ENCODE results near the gene TBC1D9.

Gene TBC1D9

DNA sequence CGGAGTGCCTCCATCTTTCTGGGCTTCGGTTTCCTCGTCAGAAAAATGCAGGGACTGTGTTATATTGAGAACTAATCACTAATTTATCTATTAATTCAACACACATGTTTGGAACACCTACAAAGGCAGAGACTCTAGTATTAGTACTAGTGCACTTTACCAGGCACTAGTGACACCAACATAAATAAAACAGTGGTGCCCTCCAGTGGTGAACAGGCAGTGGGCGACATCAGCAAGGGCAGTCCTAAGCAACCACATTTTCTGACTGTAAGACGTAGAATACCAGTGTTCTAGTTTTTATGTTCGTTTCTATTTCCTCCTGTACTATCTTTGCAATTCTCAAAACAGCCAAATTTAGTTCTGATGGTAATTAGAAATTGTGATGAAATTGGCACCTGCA lies 118.3 kb downstream of the TBC1D9 start:
- TF ChIP-seq, protein P1, sequence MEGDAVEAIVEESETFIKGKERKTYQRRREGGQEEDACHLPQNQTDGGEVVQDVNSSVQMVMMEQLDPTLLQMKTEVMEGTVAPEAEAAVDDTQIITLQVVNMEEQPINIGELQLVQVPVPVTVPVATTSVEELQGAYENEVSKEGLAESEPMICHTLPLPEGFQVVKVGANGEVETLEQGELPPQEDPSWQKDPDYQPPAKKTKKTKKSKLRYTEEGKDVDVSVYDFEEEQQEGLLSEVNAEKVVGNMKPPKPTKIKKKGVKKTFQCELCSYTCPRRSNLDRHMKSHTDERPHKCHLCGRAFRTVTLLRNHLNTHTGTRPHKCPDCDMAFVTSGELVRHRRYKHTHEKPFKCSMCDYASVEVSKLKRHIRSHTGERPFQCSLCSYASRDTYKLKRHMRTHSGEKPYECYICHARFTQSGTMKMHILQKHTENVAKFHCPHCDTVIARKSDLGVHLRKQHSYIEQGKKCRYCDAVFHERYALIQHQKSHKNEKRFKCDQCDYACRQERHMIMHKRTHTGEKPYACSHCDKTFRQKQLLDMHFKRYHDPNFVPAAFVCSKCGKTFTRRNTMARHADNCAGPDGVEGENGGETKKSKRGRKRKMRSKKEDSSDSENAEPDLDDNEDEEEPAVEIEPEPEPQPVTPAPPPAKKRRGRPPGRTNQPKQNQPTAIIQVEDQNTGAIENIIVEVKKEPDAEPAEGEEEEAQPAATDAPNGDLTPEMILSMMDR (IDR thresholded peaks at IDR 0.05; ENCODE audit: control insufficient read depth, insufficient read depth, low read depth, low read length, missing control alignments) = peak; percentile 47
- no peak overlapping the region for H3K4me3 ChIP-seq (ENCODE audit: control insufficient read depth, low read depth, low read length)
- DNase-seq (ENCODE audit: low read depth) = no peak

DNA sequence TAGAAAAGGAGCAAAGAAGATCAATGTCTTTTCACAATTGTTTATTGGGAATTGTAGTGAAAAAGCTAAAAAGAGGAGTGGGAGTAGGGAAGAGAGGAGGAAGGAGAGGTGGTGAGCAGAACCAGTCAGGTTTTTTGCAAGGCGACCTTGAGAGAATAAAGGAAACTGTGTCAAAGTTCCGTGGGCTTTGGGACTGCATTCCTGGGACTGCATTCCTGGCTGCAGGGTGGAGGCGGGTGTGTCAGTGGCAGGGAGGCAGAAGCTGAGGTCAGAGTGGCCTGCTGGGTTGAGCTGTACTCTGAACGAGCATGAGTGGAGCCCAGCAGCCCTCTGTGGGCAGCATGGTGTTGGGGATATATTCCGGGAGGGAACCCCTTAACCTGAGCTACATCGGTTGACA lies 120.6 kb downstream of the TBC1D9 start:
- H3K4me3 ChIP-seq (ENCODE audit: control insufficient read depth, low read depth, low read length) = no peak overlapping the region
- DNase-seq (ENCODE audit: low read depth) = no peak
- TF ChIP-seq, protein P1 (IDR thresholded peaks at IDR 0.05; ENCODE audit: control insufficient read depth, insufficient read depth, low read depth, low read length, missing control alignments) = no peak

DNA sequence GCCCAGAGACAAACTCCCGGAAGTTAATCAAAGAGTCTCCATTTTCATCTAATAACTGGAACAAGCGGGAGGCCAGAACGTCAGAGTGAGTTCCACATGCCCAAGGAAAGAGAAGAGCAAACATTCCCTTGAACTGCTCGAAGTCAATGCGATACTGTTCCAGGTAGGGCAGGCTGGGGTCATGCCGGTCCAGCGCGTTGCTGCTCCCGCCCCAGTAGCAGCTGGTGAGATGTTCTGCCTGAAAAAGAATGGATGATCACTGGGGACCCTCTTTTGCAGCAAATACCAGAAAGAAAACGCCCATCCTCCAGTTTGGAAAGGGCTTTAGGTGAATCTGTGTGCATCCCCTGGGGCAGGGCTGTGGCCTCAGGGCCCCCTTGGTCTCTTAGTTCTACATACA lies 122.2 kb downstream of the TBC1D9 start:
- TF ChIP-seq, protein P1 (IDR thresholded peaks at IDR 0.05; ENCODE audit: control insufficient read depth, insufficient read depth, low read depth, low read length, missing control alignments) = no peak
- H3K4me3 ChIP-seq (ENCODE audit: control insufficient read depth, low read depth, low read length) = no peak overlapping the region
- DNase-seq (ENCODE audit: low read depth) = no peak

DNA sequence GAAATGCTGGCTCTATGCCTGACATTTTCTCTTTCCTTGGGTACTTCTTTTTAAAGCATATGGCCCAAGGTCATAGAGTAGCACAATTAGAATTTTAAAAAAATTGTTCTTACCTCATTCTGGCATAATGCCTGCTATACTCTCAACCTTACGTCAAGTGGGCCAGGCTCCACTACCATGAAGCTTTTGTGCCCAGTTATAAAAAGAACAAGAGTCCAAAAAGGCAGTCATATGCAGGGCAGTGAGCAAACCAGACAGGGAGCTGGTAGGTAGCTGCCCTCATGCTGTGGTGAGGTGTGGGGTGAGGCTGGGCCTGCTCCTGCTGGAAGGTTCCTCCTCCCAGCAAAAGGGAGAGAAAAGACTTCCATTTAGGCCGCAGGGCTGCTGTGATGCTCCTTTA lies 123.1 kb downstream of the TBC1D9 start:
- TF ChIP-seq, protein P1 (IDR thresholded peaks at IDR 0.05; ENCODE audit: control insufficient read depth, insufficient read depth, low read depth, low read length, missing control alignments) = no peak
- DNase-seq (ENCODE audit: low read depth) = no peak
- no peak overlapping the region for H3K4me3 ChIP-seq (ENCODE audit: control insufficient read depth, low read depth, low read length)

DNA sequence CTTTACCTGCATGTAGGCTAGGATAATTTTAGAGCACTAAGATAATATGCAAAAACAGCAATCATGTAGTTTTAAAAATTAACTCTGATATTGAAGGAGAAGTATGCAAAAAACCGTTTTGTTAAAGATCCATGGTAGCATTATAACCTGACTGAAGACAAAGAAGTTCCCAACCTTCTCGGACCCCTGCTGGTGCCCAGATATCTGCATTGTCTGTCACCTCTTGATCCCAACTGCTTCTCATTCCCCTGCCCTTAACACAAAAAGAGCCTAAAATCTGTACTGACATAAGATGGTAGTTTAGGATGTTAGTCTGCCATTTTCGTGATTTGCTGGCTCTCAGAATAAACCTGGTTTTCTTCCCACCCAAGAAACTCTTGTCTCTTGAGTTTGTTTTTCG lies 125.9 kb downstream of the TBC1D9 start:
- TF ChIP-seq, protein P1 (IDR thresholded peaks at IDR 0.05; ENCODE audit: control insufficient read depth, insufficient read depth, low read depth, low read length, missing control alignments) = no peak
- H3K4me3 ChIP-seq (ENCODE audit: control insufficient read depth, low read depth, low read length) = no peak overlapping the region
- DNase-seq (ENCODE audit: low read depth) = no peak

DNA sequence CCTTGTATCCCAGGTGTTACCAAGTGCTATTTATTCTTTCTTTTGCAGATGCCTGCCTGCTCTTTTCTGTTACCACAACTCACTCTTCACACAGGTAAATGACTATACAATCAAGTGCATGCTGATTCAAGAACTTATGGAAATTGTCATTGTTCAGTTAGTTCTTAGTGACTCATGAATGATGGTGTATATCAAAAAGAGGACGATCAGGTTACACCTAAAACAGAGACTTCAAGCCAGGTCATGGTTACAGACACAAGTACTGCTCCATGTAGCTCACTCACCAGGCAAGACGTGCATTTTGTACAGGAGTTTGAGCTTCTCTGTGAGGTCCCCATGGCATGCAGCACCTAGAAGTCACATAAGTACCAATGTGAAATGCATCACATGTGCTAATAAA lies 128.2 kb downstream of the TBC1D9 start:
- no peak overlapping the region for H3K4me3 ChIP-seq (ENCODE audit: control insufficient read depth, low read depth, low read length)
- TF ChIP-seq, protein P1 (IDR thresholded peaks at IDR 0.05; ENCODE audit: control insufficient read depth, insufficient read depth, low read depth, low read length, missing control alignments) = no peak
- DNase-seq (ENCODE audit: low read depth) = no peak

Measured in AG09309 (cell line).